Mucosa of stomach (tissue), 1 donor: Measurements from ENCODE around the gene SPP1.
A peak's percentile ranks its signal among the peaks of the same experiment; 100 is the strongest.

Experiments used
- H3K27me3 ChIP-seq: one replicate; pipeline ENCODE4 v1.7.0; 2013; ENCODE audit warnings: mild to moderate bottlenecking, low read length; ENCODE audit not compliant: control insufficient read depth, insufficient read depth
- H3K36me3 ChIP-seq: one replicate; pipeline ENCODE4 v1.7.0; 2013; ENCODE audit warnings: low read length; ENCODE audit not compliant: control insufficient read depth, insufficient read depth
- H3K4me1 ChIP-seq: one replicate; pipeline ENCODE4 v1.7.0; 2013; ENCODE audit warnings: mild to moderate bottlenecking, low read length; ENCODE audit not compliant: control insufficient read depth, insufficient read depth
- H3K4me3 ChIP-seq: one replicate; pipeline ENCODE4 v1.7.0; 2013; ENCODE audit warnings: low read length
- H3K9ac ChIP-seq: one replicate; pipeline ENCODE4 v1.7.0; 2013; ENCODE audit warnings: mild to moderate bottlenecking, low read length, moderate library complexity
- H3K9me3 ChIP-seq: one replicate; pipeline ENCODE4 v1.7.0; 2013; ENCODE audit warnings: mild to moderate bottlenecking, low read length, moderate library complexity; ENCODE audit not compliant: control insufficient read depth
- donor health status: Pancreatic carcinoma.

SPP1 gene

DNA sequence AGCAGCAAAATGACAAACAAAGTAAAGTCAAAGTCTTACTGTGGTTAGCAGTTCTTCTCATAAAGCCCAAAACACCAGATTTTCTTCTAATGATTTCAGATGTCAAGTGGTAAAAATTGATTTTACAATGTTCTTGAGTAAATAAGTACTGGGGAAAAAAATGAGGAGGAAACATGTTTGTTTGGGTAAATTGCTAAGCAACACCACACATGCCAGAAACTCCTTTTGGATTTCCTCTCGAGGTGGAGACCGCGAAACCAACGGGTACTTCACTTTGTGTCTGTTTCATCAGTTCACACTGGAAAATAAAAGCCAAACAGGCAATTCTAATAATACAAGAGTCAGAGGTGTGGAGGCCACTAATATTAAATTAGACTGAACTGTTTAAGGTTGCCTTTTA is 27.3 kb downstream of the SPP1 start:
- Histone ChIP-seq H3K9ac (no peak overlapping the region), H3K36me3 (no peaks in the 10 kb centered on the region), H3K27me3 (no peaks in the 10 kb centered on the region), H3K4me3 (no peak overlapping the region), H3K9me3 (no peaks in the 10 kb centered on the region), H3K4me1 (peaks cover 5% of the 10 kb centered on the region)

DNA sequence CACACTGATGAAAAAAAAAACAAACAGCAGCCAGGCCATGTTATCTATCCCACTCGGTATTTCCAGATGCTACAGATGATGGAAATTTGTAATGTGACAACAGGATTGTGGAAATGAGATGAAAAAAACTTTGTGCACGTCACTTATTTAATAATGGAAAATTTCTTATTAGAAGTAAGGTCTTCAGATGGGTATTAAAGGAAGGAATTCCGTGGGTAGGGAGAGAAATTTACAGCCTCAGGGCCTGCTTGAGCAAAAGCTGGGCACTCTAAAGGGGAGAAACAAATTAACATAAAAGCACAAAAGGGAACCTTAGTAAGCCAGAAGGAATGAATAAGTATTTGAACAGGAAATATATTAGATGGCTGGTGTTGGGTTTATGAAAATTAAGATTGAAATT is 27.7 kb downstream of the SPP1 start:
- H3K36me3 ChIP-seq = no peaks in the 10 kb centered on the region
- H3K9ac ChIP-seq = no peak overlapping the region
- H3K9me3 ChIP-seq = no peaks in the 10 kb centered on the region
- H3K4me1 ChIP-seq = peaks cover 5% of the 10 kb centered on the region
- no peak overlapping the region for H3K4me3 ChIP-seq
- no peaks in the 10 kb centered on the region for H3K27me3 ChIP-seq

DNA sequence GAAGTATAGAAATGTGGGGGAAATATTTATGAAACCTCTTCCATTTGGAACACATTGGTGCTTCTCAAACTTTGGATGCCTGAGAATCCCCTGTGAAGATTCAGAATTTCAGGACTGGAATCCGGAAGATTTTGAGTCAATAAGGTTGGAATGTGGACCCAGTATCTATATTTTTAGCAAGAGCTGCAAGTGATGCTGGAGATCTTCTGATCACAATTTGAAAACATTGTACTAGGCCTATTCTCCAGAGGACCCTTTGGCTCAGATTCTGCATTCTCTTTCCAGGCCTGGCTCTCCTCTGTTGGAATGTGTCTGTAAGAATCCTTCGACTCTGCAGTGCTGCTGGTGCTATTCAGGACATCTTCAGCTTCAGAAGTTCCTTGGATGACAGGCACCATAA is 29.6 kb downstream of the SPP1 start:
- Histone ChIP-seq H3K4me1 (peaks cover 5% of the 10 kb centered on the region), H3K4me3 (no peak overlapping the region), H3K9me3 (no peaks in the 10 kb centered on the region), H3K9ac (no peak overlapping the region), H3K27me3 (no peaks in the 10 kb centered on the region), H3K36me3 (no peaks in the 10 kb centered on the region)

GRCh38 chr4:88005946-88006345 is 30.4 kb downstream of the SPP1 start:
- H3K4me1 ChIP-seq = peaks cover 5% of the 10 kb centered on the region

GRCh38 chr4:88006956-88007303 is 31.4 kb downstream of the SPP1 start:
- Histone ChIP-seq H3K9ac (no peak overlapping the region), H3K27me3 (no peaks in the 10 kb centered on the region), H3K4me3 (no peak overlapping the region), H3K36me3 (no peaks in the 10 kb centered on the region), H3K4me1 (peaks cover 5% of the 10 kb centered on the region), H3K9me3 (no peaks in the 10 kb centered on the region)

More at GRCh38 chr4:88005946-88006345, 30.4 kb downstream of the SPP1 start:
- Histone ChIP-seq H3K4me3 (no peak overlapping the region), H3K9me3 (no peaks in the 10 kb centered on the region), H3K9ac (no peak overlapping the region), H3K36me3 (no peaks in the 10 kb centered on the region), H3K27me3 (no peaks in the 10 kb centered on the region)

GRCh38 chr4:88007304-88008121 is 32.0 kb downstream of the SPP1 start, which contains the start of gene PKD2:
TSS of gene PKD2 (plus strand) at chr4:88007635. CDS start at chr4:88007734, 99 bp downstream.
- Histone ChIP-seq H3K4me1 (peaks cover 5% of the 10 kb centered on the region), H3K9ac (peak within 1 kb of the TSS; percentile 63), H3K9me3 (no peaks in the 10 kb centered on the region), H3K4me3 (no peak within 1 kb of the TSS), H3K27me3 (no peaks in the 10 kb centered on the region), H3K36me3 (no peaks in the 10 kb centered on the region)

DNA sequence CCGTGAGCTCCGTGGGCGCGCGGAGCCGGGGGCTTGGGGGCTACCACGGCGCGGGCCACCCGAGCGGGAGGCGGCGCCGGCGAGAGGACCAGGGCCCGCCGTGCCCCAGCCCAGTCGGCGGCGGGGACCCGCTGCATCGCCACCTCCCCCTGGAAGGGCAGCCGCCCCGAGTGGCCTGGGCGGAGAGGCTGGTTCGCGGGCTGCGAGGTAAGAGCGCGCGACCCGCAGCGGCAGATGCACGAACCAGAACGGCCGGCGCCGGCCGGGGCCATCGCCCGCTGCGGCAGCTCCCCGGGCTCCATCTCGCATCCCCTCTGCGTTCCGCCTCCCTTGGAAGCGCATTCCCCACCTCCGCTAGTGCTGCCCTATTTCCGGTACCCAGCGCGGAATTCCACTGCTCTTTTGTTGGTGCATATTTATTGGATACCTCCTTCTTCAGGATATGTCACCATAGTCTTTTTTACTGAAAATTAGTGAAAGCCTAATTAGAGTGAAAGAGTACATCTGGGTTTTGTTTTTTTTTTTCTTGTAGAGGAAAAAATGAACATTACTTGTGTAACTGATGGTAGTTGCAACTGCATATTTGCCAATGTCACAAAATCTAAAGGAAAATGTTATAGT is 32.7 kb downstream of the SPP1 start:
- H3K9ac ChIP-seq = peak overlapping the region; percentile 63
- no peaks in the 10 kb centered on the region for H3K9me3 ChIP-seq
- no peaks in the 10 kb centered on the region for H3K27me3 ChIP-seq
- H3K36me3 ChIP-seq = no peaks in the 10 kb centered on the region
- peaks cover 5% of the 10 kb centered on the region for H3K4me1 ChIP-seq
- H3K4me3 ChIP-seq = no peak overlapping the region

GRCh38 chr4:88008743-88009171 is 33.2 kb downstream of the SPP1 start:
- Histone ChIP-seq H3K9ac (peak overlapping the region; percentile 63), H3K9me3 (no peaks in the 10 kb centered on the region), H3K27me3 (no peaks in the 10 kb centered on the region), H3K36me3 (no peaks in the 10 kb centered on the region), H3K4me1 (peaks cover 5% of the 10 kb centered on the region), H3K4me3 (no peak overlapping the region)

DNA sequence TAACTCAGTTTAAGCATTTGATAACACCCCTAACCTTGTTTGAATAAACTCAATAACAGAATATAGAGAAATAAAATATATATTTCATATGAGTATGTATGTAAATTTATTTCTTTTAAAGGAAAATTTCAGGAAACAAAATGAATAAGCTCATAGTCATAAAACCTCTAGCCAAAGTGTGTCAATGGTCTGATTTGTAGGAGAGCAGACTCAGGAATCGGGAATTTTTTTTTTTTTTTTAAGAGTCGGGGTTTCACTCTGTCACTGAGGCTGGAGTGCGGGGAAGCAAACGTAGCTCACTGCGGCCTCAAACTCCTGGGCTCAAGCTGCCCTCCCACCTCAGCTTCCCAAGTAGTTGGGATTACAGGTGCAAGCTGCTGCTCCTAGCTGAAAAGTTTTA is 34.4 kb downstream of the SPP1 start:
- no peaks in the 10 kb centered on the region for H3K27me3 ChIP-seq
- H3K9me3 ChIP-seq = no peaks in the 10 kb centered on the region
- no peaks in the 10 kb centered on the region for H3K36me3 ChIP-seq
- H3K4me1 ChIP-seq = peaks cover 5% of the 10 kb centered on the region
- H3K9ac ChIP-seq = no peak overlapping the region
- no peak overlapping the region for H3K4me3 ChIP-seq

DNA sequence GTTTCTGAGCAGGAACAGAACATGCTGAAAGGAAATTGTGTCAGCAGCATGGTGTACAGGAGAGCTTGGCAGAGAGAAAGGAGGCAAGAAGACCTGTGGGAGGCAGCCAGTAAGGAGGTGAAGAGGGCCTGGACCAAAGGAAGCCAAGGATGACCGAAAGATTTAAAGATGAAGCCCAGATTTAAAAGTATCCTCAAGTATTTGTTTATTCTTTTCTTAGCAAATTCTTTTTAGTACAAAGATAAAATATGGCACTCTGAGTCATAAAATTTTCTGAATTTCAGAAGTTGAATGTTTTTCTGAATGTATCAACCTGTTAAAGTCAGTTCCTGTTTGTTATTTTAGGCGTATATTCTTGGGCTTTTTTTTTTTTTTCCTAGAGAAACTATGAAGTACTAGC is 35.5 kb downstream of the SPP1 start:
- H3K9me3 ChIP-seq = no peaks in the 10 kb centered on the region
- H3K9ac ChIP-seq = no peak overlapping the region
- H3K4me3 ChIP-seq = no peak overlapping the region
- H3K27me3 ChIP-seq = no peaks in the 10 kb centered on the region
- peaks cover 5% of the 10 kb centered on the region for H3K4me1 ChIP-seq
- no peaks in the 10 kb centered on the region for H3K36me3 ChIP-seq

DNA sequence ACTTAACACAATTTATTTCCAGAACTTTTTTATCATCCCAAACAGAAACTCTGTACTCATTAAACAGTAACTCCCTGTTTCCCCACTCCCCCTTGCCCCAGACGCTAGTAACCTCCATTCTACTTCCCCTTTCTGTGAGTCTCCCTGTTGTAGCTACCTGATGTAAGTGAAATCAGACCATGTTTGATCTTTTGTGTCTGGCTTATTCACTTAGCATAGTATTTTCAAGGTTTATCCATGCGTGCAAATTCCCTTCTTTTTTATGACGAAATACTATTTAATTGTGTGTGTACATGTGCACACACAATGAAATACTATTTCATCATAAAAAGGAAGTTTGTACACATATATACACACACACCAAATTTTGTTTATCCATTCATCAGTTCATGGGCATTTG is 37.1 kb downstream of the SPP1 start:
- Histone ChIP-seq H3K36me3 (no peaks in the 10 kb centered on the region), H3K27me3 (no peaks in the 10 kb centered on the region), H3K4me1 (no peaks in the 10 kb centered on the region), H3K9me3 (no peaks in the 10 kb centered on the region), H3K4me3 (no peak overlapping the region), H3K9ac (no peak overlapping the region)

GRCh38 chr4:88014386-88014905 is 38.9 kb downstream of the SPP1 start:
- H3K27me3 ChIP-seq = no peaks in the 10 kb centered on the region
- no peak overlapping the region for H3K9ac ChIP-seq
- no peaks in the 10 kb centered on the region for H3K36me3 ChIP-seq
- H3K4me1 ChIP-seq = no peaks in the 10 kb centered on the region
- H3K9me3 ChIP-seq = no peaks in the 10 kb centered on the region
- H3K4me3 ChIP-seq = no peak overlapping the region
